Dedifferentiated amniotic fluid mesenchymal stem cell (primary cell): ENCODE measurements around the gene RPGRIP1.
"Not testable (repeated sequence)": the region's sequence is repeated elsewhere in the genome, so short reads cannot be mapped to it uniquely, and the experiment has no call there.

ENCODE experiments used
- DNase-seq: peaks from one replicate; pipeline ENCODE4 v3.0.0-alpha.2; 2016; ENCODE audit errors: extremely low spot score

Gene RPGRIP1

GRCh38 chr14:21258005-21258888, 21.6 kb upstream of the RPGRIP1 start:
- no peak for DNase-seq

DNA sequence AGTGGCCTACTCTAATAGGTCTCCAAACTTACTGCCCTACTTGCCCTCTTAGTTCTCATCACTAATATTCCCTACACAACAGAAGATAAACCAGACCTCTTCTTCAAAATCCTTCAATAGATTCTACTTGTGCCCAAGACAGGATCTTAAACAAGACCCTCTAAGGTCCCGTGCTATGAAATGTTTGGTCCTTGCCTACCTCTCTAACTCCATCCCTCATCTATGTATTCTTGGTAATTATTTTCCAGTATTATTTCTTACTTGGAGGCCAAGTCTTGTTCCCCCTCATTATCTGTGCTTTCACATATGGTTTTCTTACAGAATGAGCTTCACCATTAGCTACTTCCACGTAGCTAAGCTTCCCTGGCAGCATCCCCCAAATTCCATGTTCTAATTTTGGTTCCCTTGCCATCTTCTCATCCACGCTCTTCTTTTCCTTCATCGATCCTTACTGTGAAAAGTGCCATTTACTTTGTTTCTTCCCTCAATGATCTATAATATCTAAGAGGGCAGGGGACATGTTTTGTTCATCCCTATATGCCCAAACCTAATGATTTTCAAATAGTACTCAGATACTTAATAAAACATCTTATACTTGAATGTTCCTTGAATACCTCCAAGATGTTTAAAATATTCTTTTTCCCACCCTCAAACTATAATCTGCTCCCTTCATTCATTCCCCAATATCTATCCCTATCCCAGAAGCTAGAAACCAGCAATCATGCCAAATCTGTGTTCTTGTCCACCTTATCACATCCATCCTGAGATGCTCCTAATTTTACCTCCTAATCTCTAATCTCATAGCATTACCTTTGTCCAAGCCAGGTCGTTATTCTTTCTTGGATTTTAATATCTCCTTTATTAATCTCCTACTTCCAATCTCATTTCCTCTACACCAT, 20.7 kb upstream of the RPGRIP1 start:
- no peak for DNase-seq

- no peak for DNase-seq
These were observed 18.1 kb upstream of the RPGRIP1 start for GRCh38 chr14:21261824-21262223.

DNA sequence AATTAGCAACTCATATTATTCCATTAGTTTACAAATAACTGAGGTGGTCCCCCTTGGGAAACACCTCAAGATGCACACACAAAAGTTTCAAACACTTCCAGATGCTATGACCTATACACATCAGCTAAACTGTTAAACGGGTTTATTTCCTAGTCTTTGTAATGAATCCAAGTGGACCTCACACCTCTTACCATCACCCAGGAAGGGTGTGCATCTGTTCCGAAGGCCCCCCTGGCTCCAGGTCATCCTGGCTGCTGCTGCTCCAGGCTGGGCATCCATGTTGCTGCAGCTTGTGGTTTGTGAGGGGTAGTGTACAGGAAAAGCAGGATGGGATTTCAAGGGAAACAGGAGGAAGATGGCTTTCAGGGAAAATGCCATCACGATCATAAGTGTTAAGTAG, 17.5 kb upstream of the RPGRIP1 start:
- no peak for DNase-seq

DNA sequence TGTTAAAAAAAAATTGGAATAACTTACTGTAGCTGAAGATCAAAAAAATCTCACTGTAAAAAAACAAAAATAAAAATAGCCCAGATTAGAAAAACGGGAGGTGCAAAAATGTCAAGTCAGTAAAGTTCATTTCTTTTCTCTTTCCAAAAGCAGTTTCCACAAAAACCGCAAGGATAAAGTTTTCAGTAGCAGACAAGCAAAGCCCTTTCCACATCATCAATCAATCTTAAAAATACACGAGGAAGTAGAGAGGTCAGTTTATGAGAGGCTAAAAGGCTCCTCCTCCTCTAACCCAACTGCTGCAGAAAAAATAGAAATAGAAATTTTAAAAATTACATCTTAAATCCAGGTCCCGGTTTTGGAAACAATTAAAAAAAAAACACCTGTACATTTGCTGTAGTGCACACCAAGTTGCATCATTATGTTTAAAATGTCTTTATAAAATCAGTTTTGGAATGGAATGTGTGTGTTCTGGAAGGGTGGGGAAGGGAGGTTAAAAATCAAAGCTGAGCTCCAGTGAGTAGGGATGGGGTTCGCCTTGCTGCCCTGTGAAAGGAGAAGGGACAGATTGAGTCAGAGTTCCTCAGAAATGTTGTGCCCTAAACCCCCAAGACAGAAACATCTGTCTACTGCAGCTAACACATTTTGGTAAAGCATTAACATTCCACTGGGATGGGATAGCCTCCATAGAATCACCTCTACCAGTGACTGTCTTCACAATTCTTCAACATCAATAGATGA, 16.4 kb upstream of the RPGRIP1 start:
- no peak for DNase-seq

- peak; percentile 39 for DNase-seq
These were observed 15.7 kb upstream of the RPGRIP1 start for GRCh38 chr14:21264025-21264801.

GRCh38 chr14:21267431-21267845, 12.4 kb upstream of the RPGRIP1 start:
- no peak for DNase-seq

DNA sequence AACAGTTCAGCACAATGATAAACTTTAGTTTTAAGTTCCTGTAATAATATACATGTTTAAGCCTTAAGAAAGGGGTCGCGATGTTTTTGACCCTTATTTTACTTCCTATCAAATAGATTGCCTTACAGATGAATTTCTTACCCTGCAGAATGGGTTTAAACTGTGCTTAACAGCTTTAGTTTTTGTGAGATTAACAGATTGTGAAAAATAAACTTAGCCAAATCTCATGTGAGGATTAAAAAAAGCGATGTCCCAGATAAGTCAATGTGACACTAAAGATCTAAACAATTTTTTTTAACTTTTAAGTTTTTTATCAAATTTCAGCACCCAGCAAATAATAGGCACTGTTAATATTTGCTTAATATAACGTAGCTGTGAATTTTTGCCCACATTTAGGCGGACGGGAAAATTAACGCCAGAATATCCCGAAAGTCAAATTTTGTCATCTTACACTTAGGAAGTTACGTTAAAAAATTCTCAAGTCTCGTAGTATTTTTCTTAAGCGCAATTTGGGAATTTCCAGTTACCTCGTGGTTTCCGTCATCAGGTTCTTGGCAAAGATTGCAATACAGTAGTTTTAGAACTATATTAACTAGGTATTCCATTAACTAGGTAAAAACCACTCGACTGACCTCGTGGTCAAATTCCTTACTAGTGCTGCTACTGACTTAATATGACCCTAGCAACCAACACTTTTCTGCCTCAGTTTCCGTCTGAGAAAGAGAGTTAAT, 11.8 kb upstream of the RPGRIP1 start:
- no peak for DNase-seq

- peak; percentile 54 for DNase-seq
These were observed 11.1 kb upstream of the RPGRIP1 start for GRCh38 chr14:21268617-21269251.

DNA sequence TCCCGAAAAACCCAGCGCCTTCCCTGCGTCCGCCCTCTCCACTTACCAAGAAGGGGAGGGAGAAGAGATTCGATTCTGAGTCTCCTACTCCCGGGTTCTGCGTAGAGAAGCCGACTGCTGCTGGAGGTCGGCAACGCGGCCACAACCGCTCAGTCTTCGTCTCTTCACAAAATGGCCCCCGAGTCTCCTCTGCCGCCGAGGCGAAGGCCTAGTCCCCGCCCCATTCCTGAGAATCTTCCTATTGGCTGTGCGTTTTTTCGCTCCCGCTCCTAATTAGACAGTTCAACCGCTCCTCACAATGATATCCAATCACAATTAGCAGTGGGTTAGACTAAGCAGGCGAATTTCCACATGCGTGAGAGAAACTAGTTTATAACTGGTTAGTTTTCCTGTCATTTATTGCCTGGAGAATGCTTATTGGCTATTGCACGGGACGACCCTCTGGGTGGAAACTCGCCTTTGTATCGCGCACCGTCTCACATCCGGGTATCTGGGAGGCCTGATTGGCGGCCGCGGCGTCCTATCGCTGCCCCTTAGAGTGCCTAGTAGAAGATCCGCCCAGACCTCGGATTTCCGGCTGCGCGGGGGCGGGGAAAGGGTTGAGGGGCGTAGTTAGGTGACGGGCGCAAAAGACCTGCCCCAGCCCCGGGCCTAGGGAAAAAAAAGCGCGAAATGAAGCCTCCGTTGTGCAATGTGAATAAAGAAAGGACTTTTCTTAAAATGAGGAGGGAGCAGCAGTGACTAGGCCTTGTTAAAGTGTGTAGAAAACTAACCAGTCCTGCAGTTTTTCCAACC, 10.4 kb upstream of the RPGRIP1 start, which contains the start of gene HNRNPC:
TSS of gene HNRNPC (minus strand) at position 191 of the 795 bp plus-strand sequence. CDS start 35,249 bp downstream, outside the sequence.
- DNase-seq: peak; percentile 100

GRCh38 chr14:21272661-21273060, 7.2 kb upstream of the RPGRIP1 start:
- DNase-seq: not testable (repeated sequence)

DNA sequence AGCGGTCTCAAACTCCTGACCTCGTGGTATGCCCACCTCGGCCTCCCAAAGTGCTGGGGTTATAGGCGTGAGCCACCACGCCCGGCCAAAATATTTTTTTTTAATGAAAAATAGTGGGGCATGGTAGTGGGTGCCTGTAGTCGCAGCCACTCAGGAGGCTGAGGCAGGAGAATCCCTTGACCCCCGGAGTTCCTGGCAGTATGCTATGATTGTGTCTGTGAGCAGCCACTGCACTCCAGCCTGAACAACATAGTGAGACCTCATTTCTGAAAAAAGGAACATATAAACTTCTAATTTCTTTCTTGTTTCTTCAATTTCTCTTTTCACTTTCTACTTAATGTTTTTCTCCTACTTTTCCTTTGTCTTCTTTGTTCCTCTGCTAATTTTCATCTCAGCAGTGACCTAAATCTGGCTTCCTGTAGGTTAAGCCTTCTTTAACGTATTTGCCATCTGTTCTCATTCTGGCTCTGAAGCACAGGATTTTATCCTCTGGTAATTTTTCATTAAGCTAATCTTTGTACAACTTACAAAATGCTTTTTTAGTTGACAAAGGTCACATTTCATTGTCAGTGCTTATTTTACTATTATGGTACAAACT, 4.5 kb upstream of the RPGRIP1 start:
- DNase-seq: no peak

- DNase-seq: no peak
These were observed 1.3 kb upstream of the RPGRIP1 start for GRCh38 chr14:21278632-21279031.

DNA sequence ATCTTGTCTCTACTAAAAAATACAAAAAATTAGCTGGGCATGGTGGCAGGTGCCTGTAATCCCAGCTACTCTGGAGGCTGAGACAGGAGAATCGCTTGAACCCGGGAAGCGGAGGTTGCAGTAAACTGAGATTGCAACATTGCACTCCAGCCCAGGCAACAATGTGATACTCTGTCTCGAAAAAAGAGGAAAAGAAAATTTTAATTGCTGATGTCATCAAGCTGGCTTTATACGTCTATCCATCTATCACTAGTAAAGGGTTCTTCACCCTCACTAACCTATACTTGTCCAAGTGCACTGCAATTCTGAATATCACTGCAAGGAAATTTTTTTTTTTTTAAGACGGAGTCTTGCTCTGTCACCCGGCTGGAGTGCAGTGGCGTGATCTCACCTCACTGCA, 2.0 kb downstream of the RPGRIP1 start:
- DNase-seq: not testable (repeated sequence)

- not testable (repeated sequence) for DNase-seq
These were observed 6.6 kb downstream of the RPGRIP1 start for GRCh38 chr14:21286516-21286915.

DNA sequence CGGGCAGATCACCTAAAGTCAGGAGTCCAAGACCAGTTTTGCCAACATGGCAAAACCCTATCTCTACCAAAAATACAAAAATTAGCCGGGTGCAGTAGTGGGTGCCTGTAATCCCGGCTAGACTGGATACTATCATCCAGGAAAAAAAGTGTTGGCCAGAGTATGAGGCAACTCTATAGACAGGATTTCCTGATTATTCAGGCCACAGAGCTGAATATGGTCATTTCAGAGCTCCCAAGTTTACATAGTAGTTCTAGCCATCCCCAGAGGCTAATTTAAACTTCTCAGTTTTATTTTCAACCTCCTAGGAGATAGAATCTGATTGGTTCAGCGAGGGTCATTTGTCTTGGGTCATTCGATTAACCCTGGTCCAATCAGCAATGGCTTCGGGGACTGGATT, 7.3 kb downstream of the RPGRIP1 start:
- DNase-seq: no peak

GRCh38 chr14:21294026-21294425, 14.1 kb downstream of the RPGRIP1 start:
- DNase-seq: not testable (repeated sequence)

DNA sequence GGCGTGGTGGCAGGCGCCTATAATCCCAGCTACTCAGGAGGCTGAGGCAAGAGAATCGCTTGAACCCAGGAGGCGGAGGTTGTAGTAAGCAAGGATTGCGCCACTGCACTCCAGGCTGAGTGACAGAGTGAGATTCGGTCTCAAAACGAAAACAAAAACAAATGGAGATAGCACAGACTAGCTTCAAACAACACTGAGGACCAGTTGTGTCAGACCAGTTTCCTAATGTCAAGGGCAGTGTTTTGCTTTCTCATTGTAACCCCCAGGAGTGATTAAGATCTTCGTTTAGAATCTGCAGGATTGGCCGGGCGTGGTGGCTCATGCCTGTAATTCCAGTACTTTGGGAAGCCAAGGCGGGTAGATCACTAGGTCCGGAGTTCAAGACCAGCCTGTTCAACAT, 18.5 kb downstream of the RPGRIP1 start:
- DNase-seq: no peak
